Nephron progenitor cell (in vitro differentiated cells): ENCODE measurements around the gene RETN.

Experiments used
- DNase-seq: peaks from one replicate; pipeline ENCODE4 v3.0.0; 2021
- H3K27ac Mint-ChIP-seq: 2 replicates; pipeline ENCODE4 v1.8.0; 2021; ENCODE audit warnings: mild to moderate bottlenecking, moderate library complexity, mixed read lengths
- H3K27me3 Mint-ChIP-seq: 2 replicates; pipeline ENCODE4 v1.8.0; 2021; ENCODE audit warnings: mild to moderate bottlenecking, low read depth, mixed read lengths; ENCODE audit not compliant: poor library complexity
- H3K36me3 Mint-ChIP-seq: 2 replicates; pipeline ENCODE4 v1.8.0; 2021; ENCODE audit warnings: low read depth, mixed read lengths
- H3K4me1 Mint-ChIP-seq: 2 replicates; pipeline ENCODE4 v1.8.0; 2021; ENCODE audit warnings: mixed read lengths
- H3K4me3 Mint-ChIP-seq: 2 replicates; pipeline ENCODE4 v1.8.0; 2021; ENCODE audit warnings: mild to moderate bottlenecking, moderate library complexity, mixed read lengths
- H3K9me3 Mint-ChIP-seq: 2 replicates; pipeline ENCODE4 v1.8.0; 2021; ENCODE audit warnings: mild to moderate bottlenecking, moderate library complexity, mixed read lengths
- CTCF ChIP-seq: fragments of 200-600 bp; sonication (generic); IDR thresholded peaks from 2 replicates; pipeline ENCODE4 v1.5.0; 2021; ENCODE audit warnings: antibody characterized with exemption

RETN gene

DNA sequence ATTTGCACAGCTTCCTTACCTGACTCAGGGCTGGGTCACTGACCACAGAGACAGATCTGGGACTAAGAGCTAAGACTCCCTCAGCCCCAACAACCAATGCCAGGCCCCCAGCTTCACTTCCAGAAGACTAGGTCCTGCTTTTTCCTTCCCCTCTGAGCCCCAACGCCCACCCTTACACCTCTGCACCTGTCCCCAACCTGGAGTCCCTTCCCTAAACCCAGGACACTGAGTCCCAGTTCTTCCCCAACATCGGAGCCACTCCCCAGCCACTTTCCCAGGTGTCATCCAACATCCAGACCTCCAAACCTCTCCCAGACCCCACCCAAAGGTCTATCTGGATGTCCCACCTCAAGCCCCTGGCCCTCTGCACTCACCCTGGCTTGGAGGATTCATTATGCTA lies 30.2 kb downstream of the RETN start:
- H3K4me3 Mint-ChIP-seq: no peak overlapping the region
- H3K36me3 Mint-ChIP-seq: no peaks in the 10 kb centered on the region
- H3K4me1 Mint-ChIP-seq: no peaks in the 10 kb centered on the region
- TF ChIP-seq CTCF: no peak
- peaks cover 68% of the 10 kb centered on the region for H3K27me3 Mint-ChIP-seq
- DNase-seq: no peak
- H3K27ac Mint-ChIP-seq: no peak overlapping the region
- no peaks in the 10 kb centered on the region for H3K9me3 Mint-ChIP-seq

DNA sequence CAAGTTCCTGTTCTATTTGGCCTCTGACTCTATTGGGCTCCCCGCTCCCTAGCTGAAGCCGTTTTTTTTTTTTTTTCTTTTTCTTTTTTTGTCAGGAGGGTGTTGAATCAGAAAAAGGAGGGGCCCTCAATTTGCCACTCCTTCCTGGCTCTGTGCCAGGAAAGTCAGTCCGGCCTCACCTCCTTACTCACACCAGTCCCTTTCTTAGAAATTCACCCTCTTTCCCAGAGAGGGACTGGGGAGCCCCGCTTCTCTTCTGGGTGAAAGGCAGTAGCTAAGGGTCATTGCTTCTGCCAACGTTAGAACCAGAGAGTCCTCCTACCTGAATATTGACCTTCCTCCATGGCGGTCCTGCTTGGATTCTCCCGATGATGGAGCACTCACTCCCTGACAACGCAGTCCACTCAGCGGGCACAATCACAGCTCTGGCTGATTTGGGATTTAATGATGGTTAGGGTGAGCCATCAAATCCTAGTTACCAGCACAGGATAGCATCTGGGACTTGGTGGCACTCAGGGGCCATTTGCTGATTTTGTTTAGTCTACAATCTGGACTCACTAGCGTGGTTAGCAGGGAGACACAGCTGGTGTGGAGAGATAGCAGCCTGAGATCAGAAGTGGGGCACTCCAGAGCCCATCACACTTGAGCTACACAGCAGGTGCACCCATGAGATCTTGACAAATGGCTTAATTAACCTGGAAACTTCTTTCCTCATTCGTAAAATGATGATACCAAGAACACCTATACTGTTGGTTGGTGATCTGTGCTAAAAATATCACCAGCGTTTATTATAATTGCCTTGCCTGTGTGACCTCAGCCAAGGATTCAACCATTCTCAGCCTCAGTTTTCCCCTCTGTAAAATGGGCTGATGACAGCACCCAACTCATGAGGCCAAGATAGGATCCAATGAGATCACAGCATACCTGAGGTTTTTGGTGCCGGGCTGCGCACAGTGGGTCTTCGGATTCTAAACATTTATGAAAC lies 30.9 kb downstream of the RETN start:
- TF ChIP-seq CTCF: no peak
- H3K27ac Mint-ChIP-seq: no peak overlapping the region
- no peaks in the 10 kb centered on the region for H3K4me1 Mint-ChIP-seq
- no peak for DNase-seq
- H3K36me3 Mint-ChIP-seq: no peaks in the 10 kb centered on the region
- no peaks in the 10 kb centered on the region for H3K9me3 Mint-ChIP-seq
- no peak overlapping the region for H3K4me3 Mint-ChIP-seq
- peaks cover 68% of the 10 kb centered on the region for H3K27me3 Mint-ChIP-seq

GRCh38 chr19:7701049-7701653 lies 32.3 kb downstream of the RETN start:
- TF ChIP-seq CTCF: no peak
- Mint-ChIP-seq H3K4me1 (no peaks in the 10 kb centered on the region), H3K9me3 (no peaks in the 10 kb centered on the region), H3K27me3 (peaks cover 67% of the 10 kb centered on the region), H3K27ac (no peak overlapping the region), H3K4me3 (no peak overlapping the region), H3K36me3 (no peaks in the 10 kb centered on the region)
- DNase-seq: no peak

DNA sequence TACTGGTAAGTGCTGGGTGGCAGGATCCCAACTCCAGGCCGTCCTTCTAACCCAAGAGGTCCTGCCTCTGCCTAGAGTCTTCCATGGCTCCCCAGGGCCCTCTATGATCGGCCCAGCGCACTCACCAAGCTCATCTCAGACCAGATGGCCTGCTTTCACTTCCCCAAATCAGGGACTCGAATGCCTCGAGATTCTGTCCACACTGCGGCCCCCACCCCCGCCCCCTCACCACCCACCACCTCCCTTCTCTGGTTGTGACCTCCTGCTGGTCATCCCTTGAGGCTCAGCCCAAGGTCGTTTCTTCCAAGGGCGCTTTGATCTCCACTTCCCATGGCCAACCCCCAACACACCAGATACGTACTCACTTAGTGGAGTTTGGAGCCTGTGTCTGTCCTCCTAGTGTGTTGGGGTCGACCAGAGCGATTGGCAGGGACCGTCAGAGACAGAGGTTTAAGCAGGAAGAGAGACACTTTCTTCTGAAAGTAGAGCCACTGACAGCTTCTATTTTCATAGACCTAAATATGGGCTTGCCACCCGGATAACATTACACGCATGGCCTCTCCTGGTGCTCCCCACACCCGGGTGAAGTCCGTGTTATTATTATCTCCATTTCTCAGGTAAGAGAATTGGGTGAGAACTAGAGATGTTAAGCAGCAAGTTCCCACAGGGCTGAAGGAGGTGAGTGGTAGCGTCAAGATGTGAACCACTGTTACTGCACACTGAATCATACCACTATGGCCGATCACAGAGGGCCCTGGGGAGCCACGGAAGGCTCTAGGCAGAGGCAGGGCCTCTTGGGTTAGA lies 33.0 kb downstream of the RETN start, which contains the start of gene FCER2:
TSS of gene FCER2 (minus strand) at position 478 of the 804 bp plus-strand sequence. CDS start 2,371 bp downstream, outside the sequence.
- no peak for TF ChIP-seq CTCF
- Mint-ChIP-seq H3K27ac (peak within 1 kb of the TSS; percentile 27), H3K9me3 (no peaks in the 10 kb centered on the region), H3K4me3 (no peak within 1 kb of the TSS), H3K4me1 (no peaks in the 10 kb centered on the region), H3K27me3 (peaks cover 66% of the 10 kb centered on the region), H3K36me3 (no peaks in the 10 kb centered on the region)
- no peak for DNase-seq

DNA sequence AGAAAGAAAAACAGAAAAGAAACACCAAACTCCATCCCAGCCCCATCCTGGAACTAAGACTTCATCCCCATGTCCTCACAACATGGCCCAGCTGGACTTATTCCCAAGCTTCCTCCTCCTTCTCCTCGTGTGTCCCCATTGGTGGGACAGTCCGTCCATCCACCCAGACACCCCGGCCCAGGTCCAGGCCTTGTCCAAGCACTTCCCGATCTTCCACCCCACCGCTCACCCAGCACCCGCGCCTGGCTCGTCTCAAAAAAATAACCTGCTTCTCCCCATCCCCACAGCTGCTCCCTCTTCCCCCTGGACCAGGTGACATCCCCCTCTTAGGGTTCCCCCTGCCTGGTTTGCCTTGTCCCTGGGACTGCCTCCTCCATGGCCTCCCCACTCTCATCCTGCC lies 34.5 kb downstream of the RETN start:
- Mint-ChIP-seq H3K4me3 (no peak overlapping the region), H3K4me1 (no peaks in the 10 kb centered on the region), H3K27me3 (peaks cover 53% of the 10 kb centered on the region), H3K27ac (no peak overlapping the region), H3K36me3 (no peaks in the 10 kb centered on the region), H3K9me3 (no peaks in the 10 kb centered on the region)
- DNase-seq: no peak
- no peak for TF ChIP-seq CTCF
